ENCODE data around the gene PPP1R17. TPM values are rescaled to one million over a fixed set of nuclear protein-coding genes. Genes with fewer than 3 reads are reported as not detected.

The PPP1R17 gene
- total RNA-seq, 1 experiment from 2014 or later: not detected

- H3K36me3 ChIP-seq (ENCODE audit: control insufficient read depth in 1 of 2, insufficient read depth in 2 of 2, low read length in 2 of 2): no peaks in the 10 kb centered on the region
- no peak overlapping the region for H3K4me3 ChIP-seq (replicated peaks in 1 of 2; ENCODE audit: low read depth in 1 of 2, low read length in 2 of 2)
- BruUV-seq (replicated peaks): no TSS peak
- no peaks in the 10 kb centered on the region for H3K9me3 ChIP-seq (ENCODE audit: control insufficient read depth in 1 of 2, insufficient read depth in 1 of 2, low read depth in 1 of 2, low read length in 2 of 2)
- intact Hi-C loops (cut with micrococcal nuclease): no loop called here
- H3K27me3 ChIP-seq (ENCODE audit: insufficient read depth, low read length): peaks cover 29% of the 10 kb centered on the region; the same call in 1 of the 2 replicates
- RAD21 ChIA-PET (ENCODE audit: low non-redundant PET in 1 of 2, low total read pairs in 2 of 2, uncharacterized antibody in 2 of 2, unreplicated experiment in 2 of 2): no interaction called here
- no peaks in the 10 kb centered on the region for H3K79me2 ChIP-seq (ENCODE audit: insufficient read depth, low read length)
- TF ChIP-seq ZFX (IDR thresholded peaks at IDR 0.05) (no peak), SP1 (IDR thresholded peaks at IDR 0.05; ENCODE audit: low read depth) (no peak), POLR2A (IDR thresholded peaks at IDR 0.05; ENCODE audit: borderline replicate concordance, extremely low read depth, insufficient read depth, insufficient read length) (no peak), SIN3A (IDR thresholded peaks at IDR 0.05; ENCODE audit: low read depth) (no peak), JUND (IDR thresholded peaks at IDR 0.05) (no peak), CBX3 (IDR thresholded peaks at IDR 0.05; ENCODE audit: low read depth) (no peak)
- no peak overlapping the region for H2AFZ ChIP-seq (ENCODE audit: low read depth, low read length, poor library complexity, severe bottlenecking)
- H3K4me1 ChIP-seq (ENCODE audit: control insufficient read depth in 1 of 2, insufficient read depth in 2 of 2, low read length in 2 of 2): no peaks in the 10 kb centered on the region
- no peak overlapping the region for H3K4me2 ChIP-seq (ENCODE audit: low read length)
- DNase-seq (ENCODE audit: low read depth, low spot score) (no peak), ATAC-seq (no peak)
- CTCF ChIA-PET: no interaction called here
- POLR2A ChIA-PET: no interaction called here
- no peak overlapping the region for H3K27ac ChIP-seq (ENCODE audit: low read depth, low read length)
- no peaks in the 10 kb centered on the region for H4K20me1 ChIP-seq (ENCODE audit: insufficient read depth)
- no peaks in the 10 kb centered on the region for H3K9me2 ChIP-seq (ENCODE audit: insufficient read depth)
- H3K9ac ChIP-seq (ENCODE audit: low read length): no peak overlapping the region
Measured at GRCh38 chr7:31702354-31702753, 15.3 kb downstream of the PPP1R17 start.

DNA sequence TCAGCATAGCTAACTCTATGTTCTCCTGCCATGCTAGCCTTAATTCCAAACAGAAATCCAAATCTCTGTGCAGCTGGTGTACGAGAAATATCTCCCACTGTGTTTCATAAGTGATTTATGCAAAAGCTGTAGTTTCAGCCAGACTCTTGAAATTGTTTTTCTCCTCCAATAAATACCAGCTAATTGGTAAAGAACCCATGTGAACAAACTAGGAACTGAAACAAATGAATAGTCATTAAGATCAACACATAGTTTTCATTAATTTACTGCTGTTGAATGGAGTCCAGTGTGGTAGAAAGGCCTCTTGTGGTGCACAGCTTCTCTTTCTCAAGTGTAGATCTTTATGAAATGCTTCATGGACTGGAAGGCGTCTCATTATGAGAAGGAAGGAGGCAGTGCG, 18.4 kb downstream of the PPP1R17 start:
- H3K4me2 ChIP-seq (ENCODE audit: low read length): no peak overlapping the region
- no peaks in the 10 kb centered on the region for H3K9me3 ChIP-seq (ENCODE audit: control insufficient read depth in 1 of 2, insufficient read depth in 1 of 2, low read depth in 1 of 2, low read length in 2 of 2)
- no peaks in the 10 kb centered on the region for H3K4me1 ChIP-seq (ENCODE audit: control insufficient read depth in 1 of 2, insufficient read depth in 2 of 2, low read length in 2 of 2)
- ChIA-PET RAD21 (ENCODE audit: low non-redundant PET in 1 of 2, low total read pairs in 2 of 2, uncharacterized antibody in 2 of 2, unreplicated experiment in 2 of 2) (no interaction called here), POLR2A (no interaction called here), CTCF (no interaction called here)
- H3K27ac ChIP-seq (ENCODE audit: low read depth, low read length): no peak overlapping the region
- no peak overlapping the region for H2AFZ ChIP-seq (ENCODE audit: low read depth, low read length, poor library complexity, severe bottlenecking)
- intact Hi-C loops (cut with micrococcal nuclease): no loop called here
- no peaks in the 10 kb centered on the region for H3K79me2 ChIP-seq (ENCODE audit: insufficient read depth, low read length)
- TF ChIP-seq ZNF274 (IDR thresholded peaks at IDR 0.05; ENCODE audit: low read depth, low read length): no peak
- no peak for TF ChIP-seq EGR1 (IDR thresholded peaks at IDR 0.05; ENCODE audit: low read depth)
- H3K9ac ChIP-seq (ENCODE audit: low read length): no peak overlapping the region
- no peaks in the 10 kb centered on the region for H3K9me2 ChIP-seq (ENCODE audit: insufficient read depth)
- no peaks in the 10 kb centered on the region for H3K36me3 ChIP-seq (ENCODE audit: control insufficient read depth in 1 of 2, insufficient read depth in 2 of 2, low read length in 2 of 2)
- no peak overlapping the region for H3K4me3 ChIP-seq (replicated peaks in 1 of 2; ENCODE audit: low read depth in 1 of 2, low read length in 2 of 2)
- peaks cover 32% of the 10 kb centered on the region for H3K27me3 ChIP-seq (ENCODE audit: insufficient read depth, low read length)
- no TSS peak for BruUV-seq (replicated peaks)
- no peaks in the 10 kb centered on the region for H4K20me1 ChIP-seq (ENCODE audit: insufficient read depth)
- DNase-seq (ENCODE audit: low read depth, low spot score): no peak
- ATAC-seq: no peak

Measured in HCT116 (cell line).